ENCODE measurements around the gene IL1F10.

IL1F10 gene

GRCh38 chr2:113046465-113046864 lies 21.3 kb upstream of the IL1F10 start:
- no peak for TF ChIP-seq CTCF (conservative IDR thresholded peaks at IDR 0.05; ENCODE audit: low read depth, low read length)
- no peak for DNase-seq (ENCODE audit: low read depth)
- no peak overlapping the region for H3K4me3 ChIP-seq (ENCODE audit: low read length)

- no peak for DNase-seq (ENCODE audit: low read depth)
- H3K4me3 ChIP-seq (ENCODE audit: low read length), result no peak overlapping the region
- no peak for TF ChIP-seq CTCF (conservative IDR thresholded peaks at IDR 0.05; ENCODE audit: low read depth, low read length)
Measured at GRCh38 chr2:113050921-113051895, 16.6 kb upstream of the IL1F10 start.

GRCh38 chr2:113052396-113052917 lies 15.3 kb upstream of the IL1F10 start, which contains the start of gene IL36B:
Gene IL36B, minus strand, starts transcription at chr2:113052867.
- no peak for TF ChIP-seq CTCF (conservative IDR thresholded peaks at IDR 0.05; ENCODE audit: low read depth, low read length)
- no peak within 1 kb of the TSS for H3K4me3 ChIP-seq (ENCODE audit: low read length)
- DNase-seq (ENCODE audit: low read depth), result no peak

- no peak for DNase-seq (ENCODE audit: low read depth)
- H3K4me3 ChIP-seq (ENCODE audit: low read length), result no peak overlapping the region
- no peak for TF ChIP-seq CTCF (conservative IDR thresholded peaks at IDR 0.05; ENCODE audit: low read depth, low read length)
Measured at GRCh38 chr2:113053666-113054065, 14.1 kb upstream of the IL1F10 start.

- TF ChIP-seq CTCF (conservative IDR thresholded peaks at IDR 0.05; ENCODE audit: low read depth, low read length), result no peak
- DNase-seq (ENCODE audit: low read depth), result no peak
- no peak overlapping the region for H3K4me3 ChIP-seq (ENCODE audit: low read length)
Measured at GRCh38 chr2:113054066-113054465, 13.7 kb upstream of the IL1F10 start.

GRCh38 chr2:113056521-113056920 lies 11.2 kb upstream of the IL1F10 start:
- TF ChIP-seq CTCF (conservative IDR thresholded peaks at IDR 0.05; ENCODE audit: low read depth, low read length), result no peak
- DNase-seq (ENCODE audit: low read depth), result no peak
- H3K4me3 ChIP-seq (ENCODE audit: low read length), result no peak overlapping the region

- no peak for TF ChIP-seq CTCF (conservative IDR thresholded peaks at IDR 0.05; ENCODE audit: low read depth, low read length)
- no peak overlapping the region for H3K4me3 ChIP-seq (ENCODE audit: low read length)
- no peak for DNase-seq (ENCODE audit: low read depth)
Measured at GRCh38 chr2:113057117-113057516, 10.7 kb upstream of the IL1F10 start.

Data from retinal pigment epithelial cell (primary cell).